ENCODE data around the gene CFH. TPM values are rescaled to one million over a fixed set of nuclear protein-coding genes. Genes with fewer than 3 reads are reported as not detected.
"Not testable (repeated sequence)": the region's sequence is repeated elsewhere in the genome, so short reads cannot be mapped to it uniquely, and the experiment has no call there.

CFH gene
- total RNA-seq, 1 donor from 2014 or later: 36.8 TPM

DNA sequence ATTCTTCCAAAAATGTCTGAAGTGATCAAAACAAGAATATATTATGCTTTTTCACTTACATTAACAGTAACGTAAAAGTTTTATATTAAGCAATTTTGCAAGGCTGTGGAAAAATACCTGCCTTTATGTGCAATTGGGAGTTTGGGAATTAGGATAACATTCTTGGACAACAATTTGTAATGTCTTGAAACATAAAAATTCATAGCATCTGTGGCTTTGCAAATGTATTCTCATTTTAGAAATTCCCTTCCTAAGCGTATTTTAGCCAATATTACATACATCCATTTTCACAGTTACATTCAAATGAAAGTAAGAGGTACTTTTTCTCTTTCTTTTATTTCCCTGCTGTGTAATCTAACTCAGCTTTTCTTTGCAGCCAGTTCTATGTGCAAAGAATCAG is 13.4 kb upstream of the CFH start:
- intact Hi-C loops (cut with DNase I): no loop called here
- Histone ChIP-seq H3K27me3 (no peaks in the 10 kb centered on the region), H3K9me3 (no peaks in the 10 kb centered on the region), H3K36me3 (no peaks in the 10 kb centered on the region), H3K4me3 (no peak overlapping the region), H3K4me1 (no peaks in the 10 kb centered on the region), H3K27ac (no peak overlapping the region)
- no peak for TF ChIP-seq POLR2AphosphoS5 (IDR thresholded peaks at IDR 0.05; ENCODE audit: insufficient read depth in 1 of 2, low read depth in 1 of 2)
- TF ChIP-seq POLR2A (IDR thresholded peaks at IDR 0.05): no peak
- no peak for TF ChIP-seq CTCF (IDR thresholded peaks at IDR 0.05)
- DNase-seq (ENCODE audit: extremely low spot score in 2 of 2): no peak

- H3K27ac ChIP-seq; H3K4me3 ChIP-seq; H3K9me3 ChIP-seq; H3K27me3 ChIP-seq; H3K36me3 ChIP-seq; H3K4me1 ChIP-seq; DNase-seq (ENCODE audit: extremely low spot score in 2 of 2); intact Hi-C loops (cut with DNase I): not testable (repeated sequence)
These were observed 12.6 kb upstream of the CFH start for GRCh38 chr1:196639291-196639690.

- DNase-seq (ENCODE audit: extremely low spot score in 2 of 2): no peak
- no peaks in the 10 kb centered on the region for H3K4me1 ChIP-seq
- no peaks in the 10 kb centered on the region for H3K36me3 ChIP-seq
- no peak overlapping the region for H3K27ac ChIP-seq
- no peak overlapping the region for H3K4me3 ChIP-seq
- no peaks in the 10 kb centered on the region for H3K27me3 ChIP-seq
- intact Hi-C loops (cut with DNase I): no loop called here
- TF ChIP-seq POLR2A (IDR thresholded peaks at IDR 0.05) (no peak), POLR2AphosphoS5 (IDR thresholded peaks at IDR 0.05; ENCODE audit: insufficient read depth in 1 of 2, low read depth in 1 of 2) (no peak), CTCF (IDR thresholded peaks at IDR 0.05) (no peak)
- H3K9me3 ChIP-seq: no peaks in the 10 kb centered on the region
These were observed 10.9 kb upstream of the CFH start for GRCh38 chr1:196640976-196641375.

DNA sequence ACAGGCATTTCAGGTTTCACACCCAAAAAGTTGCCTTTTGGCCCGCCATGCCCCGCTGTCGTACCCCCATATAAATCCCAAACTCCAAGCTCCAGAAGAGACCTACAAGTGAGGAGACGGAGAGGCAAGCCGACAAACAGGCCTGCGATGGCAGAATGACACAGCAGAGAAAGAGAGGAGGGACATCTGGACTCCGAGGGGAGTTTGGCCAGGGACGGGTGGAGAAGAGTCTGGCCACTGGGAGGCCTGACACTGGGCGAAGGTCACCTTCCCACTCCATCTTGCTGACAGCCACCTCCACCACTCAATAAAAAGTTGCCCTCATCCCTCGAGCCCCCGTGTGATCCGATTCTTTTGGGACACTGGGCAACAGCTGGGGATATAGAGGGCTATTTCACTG is 1.9 kb upstream of the CFH start:
- Histone ChIP-seq H3K9me3 (no peaks in the 10 kb centered on the region), H3K4me1 (no peaks in the 10 kb centered on the region), H3K36me3 (no peaks in the 10 kb centered on the region), H3K27ac (no peak overlapping the region), H3K4me3 (no peak overlapping the region), H3K27me3 (no peaks in the 10 kb centered on the region)
- DNase-seq (ENCODE audit: extremely low spot score in 2 of 2): no peak
- intact Hi-C loops (cut with DNase I): no loop called here
- no peak for TF ChIP-seq CTCF (IDR thresholded peaks at IDR 0.05)
- no peak for TF ChIP-seq POLR2A (IDR thresholded peaks at IDR 0.05)
- no peak for TF ChIP-seq POLR2AphosphoS5 (IDR thresholded peaks at IDR 0.05; ENCODE audit: insufficient read depth in 1 of 2, low read depth in 1 of 2)

DNA sequence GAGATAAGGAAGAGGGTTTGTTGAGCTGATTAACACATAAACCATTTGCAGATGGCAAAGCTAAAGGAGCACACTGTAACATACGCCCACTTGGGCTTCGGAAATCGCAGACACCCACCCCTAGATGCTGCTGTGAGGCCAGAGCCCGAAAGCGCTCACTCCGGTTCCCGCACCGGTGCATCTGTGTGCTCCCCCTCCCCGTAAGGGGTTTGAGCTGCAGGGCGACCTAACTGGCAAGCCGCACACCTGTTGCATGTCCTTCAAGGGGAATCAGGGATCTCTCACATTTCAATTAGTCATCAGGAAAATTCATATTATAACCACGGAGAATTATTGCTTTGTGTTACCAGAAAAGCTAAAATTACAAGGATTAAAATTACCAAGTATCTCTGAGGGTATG is 1.4 kb upstream of the CFH start:
- H3K36me3 ChIP-seq: no peaks in the 10 kb centered on the region
- intact Hi-C loops (cut with DNase I): no loop called here
- H3K27me3 ChIP-seq: no peaks in the 10 kb centered on the region
- no peaks in the 10 kb centered on the region for H3K4me1 ChIP-seq
- no peak for TF ChIP-seq CTCF (IDR thresholded peaks at IDR 0.05)
- TF ChIP-seq POLR2AphosphoS5 (IDR thresholded peaks at IDR 0.05; ENCODE audit: insufficient read depth in 1 of 2, low read depth in 1 of 2): no peak
- TF ChIP-seq POLR2A (IDR thresholded peaks at IDR 0.05): no peak
- H3K27ac ChIP-seq: no peak overlapping the region
- no peaks in the 10 kb centered on the region for H3K9me3 ChIP-seq
- no peak for DNase-seq (ENCODE audit: extremely low spot score in 2 of 2)
- H3K4me3 ChIP-seq: no peak overlapping the region

GRCh38 chr1:196651079-196651478 is 764 bp upstream of the CFH start:
- TF ChIP-seq POLR2AphosphoS5 (IDR thresholded peaks at IDR 0.05; ENCODE audit: insufficient read depth in 1 of 2, low read depth in 1 of 2) (no peak), POLR2A (IDR thresholded peaks at IDR 0.05) (no peak), CTCF (IDR thresholded peaks at IDR 0.05) (no peak)
- DNase-seq (ENCODE audit: extremely low spot score in 2 of 2): no peak
- Histone ChIP-seq H3K27ac (peak overlapping the region; percentile 8), H3K4me3 (no peak overlapping the region), H3K4me1 (no peaks in the 10 kb centered on the region), H3K36me3 (no peaks in the 10 kb centered on the region), H3K27me3 (no peaks in the 10 kb centered on the region), H3K9me3 (no peaks in the 10 kb centered on the region)
- intact Hi-C loops (cut with DNase I): no loop called here
